MM.1S (cell line): ENCODE results near the gene MBLAC1.

Experiments
- EZH2 ChIP-seq: fragments of 300-600 bp; sonication (generic); optimal IDR thresholded peaks from 2 replicates; pipeline ENCODE3; 2017; ENCODE audit warnings: low read depth, mild to moderate bottlenecking, antibody characterized with exemption, low read length, mixed read lengths
- TF ChIP-seq, protein P1 (sequence below): fragments of 300-600 bp; sonication (generic); IDR thresholded peaks from 2 replicates; pipeline ENCODE4 v1.5.1; 2016; ENCODE audit warnings: antibody characterized with exemption, low read length, mixed read lengths

DNA sequence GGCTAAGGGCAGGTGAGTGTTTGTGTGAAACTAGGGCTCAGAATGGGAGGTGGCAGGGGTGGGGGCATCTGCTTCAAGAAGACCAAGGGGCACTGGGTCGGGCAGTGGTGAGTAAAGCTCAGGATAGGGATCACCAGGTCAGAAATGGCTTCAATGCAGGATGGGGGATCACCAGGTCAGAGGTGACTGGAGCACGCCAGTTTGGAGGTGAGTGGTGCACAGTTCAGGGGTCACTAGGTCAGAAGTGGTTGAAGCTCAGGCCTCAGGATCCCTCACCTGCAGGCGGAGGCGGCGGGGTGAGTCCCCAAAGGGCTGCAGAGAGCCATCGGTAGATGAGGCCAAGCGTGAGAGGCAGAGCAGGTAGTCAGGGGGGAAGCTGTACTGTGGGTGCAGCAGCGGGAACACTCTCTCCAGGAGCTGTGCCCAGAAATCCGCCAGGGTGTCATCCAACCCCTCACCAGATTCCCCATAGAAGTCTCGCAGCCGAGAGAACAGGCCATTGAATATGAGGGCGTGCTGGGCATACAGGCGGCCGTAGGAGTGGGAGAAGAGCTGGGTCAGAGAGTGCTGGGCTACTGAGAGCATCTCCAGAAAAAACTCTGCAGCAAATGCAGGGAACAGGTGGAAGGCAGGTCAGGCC lies 48.6 kb downstream of the MBLAC1 start:
- TF ChIP-seq, protein P1, sequence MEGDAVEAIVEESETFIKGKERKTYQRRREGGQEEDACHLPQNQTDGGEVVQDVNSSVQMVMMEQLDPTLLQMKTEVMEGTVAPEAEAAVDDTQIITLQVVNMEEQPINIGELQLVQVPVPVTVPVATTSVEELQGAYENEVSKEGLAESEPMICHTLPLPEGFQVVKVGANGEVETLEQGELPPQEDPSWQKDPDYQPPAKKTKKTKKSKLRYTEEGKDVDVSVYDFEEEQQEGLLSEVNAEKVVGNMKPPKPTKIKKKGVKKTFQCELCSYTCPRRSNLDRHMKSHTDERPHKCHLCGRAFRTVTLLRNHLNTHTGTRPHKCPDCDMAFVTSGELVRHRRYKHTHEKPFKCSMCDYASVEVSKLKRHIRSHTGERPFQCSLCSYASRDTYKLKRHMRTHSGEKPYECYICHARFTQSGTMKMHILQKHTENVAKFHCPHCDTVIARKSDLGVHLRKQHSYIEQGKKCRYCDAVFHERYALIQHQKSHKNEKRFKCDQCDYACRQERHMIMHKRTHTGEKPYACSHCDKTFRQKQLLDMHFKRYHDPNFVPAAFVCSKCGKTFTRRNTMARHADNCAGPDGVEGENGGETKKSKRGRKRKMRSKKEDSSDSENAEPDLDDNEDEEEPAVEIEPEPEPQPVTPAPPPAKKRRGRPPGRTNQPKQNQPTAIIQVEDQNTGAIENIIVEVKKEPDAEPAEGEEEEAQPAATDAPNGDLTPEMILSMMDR, result no peak
- no peak for TF ChIP-seq EZH2
